Gastroesophageal sphincter (tissue), 4 donors: ENCODE results near the gene SLC43A1. TPM values are rescaled to one million over a fixed set of nuclear protein-coding genes. Genes with fewer than 3 reads are reported as not detected.

Source experiments
- ATAC-seq: fragments of 150-250 bp; one replicate; pipeline ENCODE4 v1.9.1; 2016; ENCODE audit warnings: mild to moderate bottlenecking, moderate library complexity
- H3K27ac ChIP-seq, 4 donors: fragments of 200-600 bp; sonication (generic) in 3 of 4; 1 replicate in 3 of 4; 2 replicates in 1 of 4; pipeline ENCODE4 v1.5.1; 2016 to 2019
- H3K27me3 ChIP-seq: fragments of 200-600 bp; sonication (generic); one replicate; pipeline ENCODE4 v1.5.1; 2019
- H3K36me3 ChIP-seq, 2 donors: fragments of 200-600 bp; sonication (generic); one replicate each; pipeline ENCODE4 v1.5.1; 2019; ENCODE audit warnings: control low read depth in 1 of 2
- H3K4me1 ChIP-seq, 3 donors: fragments of 200-600 bp; sonication (generic); 1 replicate in 2 of 3; 2 replicates in 1 of 3; pipeline ENCODE4 v1.5.1; 2016 to 2019; ENCODE audit warnings: control low read depth in 2 of 3
- H3K4me3 ChIP-seq, 2 donors: fragments of 200-600 bp; sonication (generic); one replicate each; pipeline ENCODE4 v1.5.1; 2019; ENCODE audit warnings: mild to moderate bottlenecking in 1 of 2, moderate library complexity in 1 of 2
- H3K9me3 ChIP-seq, 3 donors: fragments of 200-600 bp; sonication (generic); one replicate each; pipeline ENCODE4 v1.5.1; 2017 to 2019; ENCODE audit warnings: control low read depth in 2 of 3
- CTCF ChIP-seq, 4 experiments: fragments of 200-600 bp in 2 of 4; fragments of 450-650 bp in 2 of 4; sonication (generic) in 1 of 4; IDR thresholded peaks; one replicate each; pipeline ENCODE4 v1.5.1; 2017 to 2019; ENCODE audit warnings: antibody characterized with exemption in 4 of 4, mild to moderate bottlenecking in 2 of 4, moderate library complexity in 2 of 4
- EP300 ChIP-seq: sonication (generic); formaldehyde crosslinking; IDR thresholded peaks from one replicate; pipeline ENCODE4 v1.6.1; 2017; ENCODE audit warnings: antibody characterized with exemption, mild to moderate bottlenecking
- POLR2A ChIP-seq, 2 donors: fragments of 450-650 bp; IDR thresholded peaks; one replicate each; pipeline ENCODE4 v1.6.1; 2017; ENCODE audit warnings: antibody characterized with exemption in 2 of 2, mild to moderate bottlenecking in 2 of 2, moderate library complexity in 1 of 2
- POLR2AphosphoS5 ChIP-seq: sonication (generic); formaldehyde crosslinking; IDR thresholded peaks from one replicate; pipeline ENCODE4 v1.6.1; 2017; ENCODE audit warnings: antibody characterized with exemption
- WGBS, 2 donors: methylation state at CpG; one replicate each; pipeline ENCODE4 v1.1.5; 2018; ENCODE audit warnings: low coverage in 1 of 2; 5-methylcytosine and 5-hydroxymethylcytosine counted together
- total RNA-seq, 4 donors: library from RNA; depleted of rRNA; stranded (reverse); fragments of >200 nt; gene quantifications; one replicate each; pipeline ENCODE4 v1.1.0, GENCODE V29; 2016

SLC43A1 gene
- total RNA-seq, 4 donors from 2014 or later, result 14.8 to 36.6 (median 19.7) TPM

GRCh38 chr11:57440744-57441414, 74.6 kb downstream of the SLC43A1 start:
- no peak for ATAC-seq
- TF ChIP-seq EP300 (no peak), POLR2A (IDR thresholded peaks at IDR 0.05) (no peak), POLR2AphosphoS5 (no peak), CTCF (IDR thresholded peaks at IDR 0.05) (no peak)

GRCh38 chr11:57439786-57440185, 75.7 kb downstream of the SLC43A1 start:
- Histone ChIP-seq H3K9me3 (no peaks in the 10 kb centered on the region), H3K4me3 (no peak overlapping the region), H3K4me1 (peaks cover 5 to 9% (median 7%) of the 10 kb centered on the region in 3 donors), H3K36me3 (no peaks in the 10 kb centered on the region), H3K27me3 (no peaks in the 10 kb centered on the region), H3K27ac (no peak overlapping the region)
- TF ChIP-seq POLR2AphosphoS5 (no peak), EP300 (no peak), CTCF (IDR thresholded peaks at IDR 0.05) (no peak), POLR2A (IDR thresholded peaks at IDR 0.05) (no peak)
- no peak for ATAC-seq
- 67% methylated on average over 4 of the region's 6 CpGs; no CpG with 5 or more reads in 1 of the 2 donors for WGBS, 2 donors

More at GRCh38 chr11:57440744-57441414, 74.6 kb downstream of the SLC43A1 start:
- no peaks in the 10 kb centered on the region for H3K27me3 ChIP-seq
- no peaks in the 10 kb centered on the region for H3K9me3 ChIP-seq
- no peaks in the 10 kb centered on the region for H3K36me3 ChIP-seq
- no peak overlapping the region for H3K4me3 ChIP-seq
- no peak overlapping the region for H3K27ac ChIP-seq
- no peaks in the 10 kb centered on the region for H3K4me1 ChIP-seq
- 90 to 95% methylated on average over 3 to 4 of the region's 4 CpGs for WGBS, 2 donors

GRCh38 chr11:57438345-57439285, 76.9 kb downstream of the SLC43A1 start:
- no peaks in the 10 kb centered on the region for H3K36me3 ChIP-seq
- ATAC-seq, result no peak
- H3K27ac ChIP-seq, result no peak overlapping the region
- no peaks in the 10 kb centered on the region for H3K27me3 ChIP-seq
- peaks cover 6 to 20% (median 8%) of the 10 kb centered on the region in 3 donors for H3K4me1 ChIP-seq
- no peak overlapping the region for H3K4me3 ChIP-seq
- no peak for TF ChIP-seq CTCF (IDR thresholded peaks at IDR 0.05)
- no peak for TF ChIP-seq POLR2AphosphoS5
- TF ChIP-seq EP300, result no peak
- no peak for TF ChIP-seq POLR2A (IDR thresholded peaks at IDR 0.05)
- no peaks in the 10 kb centered on the region for H3K9me3 ChIP-seq
- WGBS, 2 donors, result 87 to 90% methylated on average over 11 to 12 of the region's 12 CpGs

GRCh38 chr11:57436031-57436430, 79.5 kb downstream of the SLC43A1 start:
- H3K4me3 ChIP-seq, result no peak overlapping the region
- no peak for ATAC-seq
- H3K9me3 ChIP-seq, result no peaks in the 10 kb centered on the region
- TF ChIP-seq EP300, result no peak
- H3K27ac ChIP-seq, result no peak overlapping the region
- H3K4me1 ChIP-seq, result peaks cover 6 to 32% (median 8%) of the 10 kb centered on the region in 3 donors
- H3K27me3 ChIP-seq, result no peaks in the 10 kb centered on the region
- WGBS, 2 donors, result 86 to 90% methylated on average over 4 to 5 of the region's 7 CpGs
- no peaks in the 10 kb centered on the region for H3K36me3 ChIP-seq
